ENCODE data around the gene HIPK4. TPM values are rescaled to one million over a fixed set of nuclear protein-coding genes. Genes with fewer than 3 reads are reported as not detected.
A peak's percentile ranks its signal among the peaks of the same experiment; 100 is the strongest.
"Not testable (repeated sequence)": the region's sequence is repeated elsewhere in the genome, so short reads cannot be mapped to it uniquely, and the experiment has no call there.

The HIPK4 gene
- total RNA-seq, 2 donors from 2014 or later, result 0.09 to 0.10 TPM

- DNase-seq (no peak), ATAC-seq (no peak)
- intact Hi-C loops (cut with DNase I), result loop anchor here in 1 of 2 donors (5.0 kb wide), 1 partner anchor 41 kb away; no protein-coding TSS in a partner anchor
Measured at GRCh38 chr19:40355975-40356680, 33.9 kb downstream of the HIPK4 start.

GRCh38 chr19:40348961-40349507, 40.9 kb downstream of the HIPK4 start:
- intact Hi-C loops (cut with DNase I), result no loop called here
- DNase-seq, result no peak
- ATAC-seq, result no peak

DNA sequence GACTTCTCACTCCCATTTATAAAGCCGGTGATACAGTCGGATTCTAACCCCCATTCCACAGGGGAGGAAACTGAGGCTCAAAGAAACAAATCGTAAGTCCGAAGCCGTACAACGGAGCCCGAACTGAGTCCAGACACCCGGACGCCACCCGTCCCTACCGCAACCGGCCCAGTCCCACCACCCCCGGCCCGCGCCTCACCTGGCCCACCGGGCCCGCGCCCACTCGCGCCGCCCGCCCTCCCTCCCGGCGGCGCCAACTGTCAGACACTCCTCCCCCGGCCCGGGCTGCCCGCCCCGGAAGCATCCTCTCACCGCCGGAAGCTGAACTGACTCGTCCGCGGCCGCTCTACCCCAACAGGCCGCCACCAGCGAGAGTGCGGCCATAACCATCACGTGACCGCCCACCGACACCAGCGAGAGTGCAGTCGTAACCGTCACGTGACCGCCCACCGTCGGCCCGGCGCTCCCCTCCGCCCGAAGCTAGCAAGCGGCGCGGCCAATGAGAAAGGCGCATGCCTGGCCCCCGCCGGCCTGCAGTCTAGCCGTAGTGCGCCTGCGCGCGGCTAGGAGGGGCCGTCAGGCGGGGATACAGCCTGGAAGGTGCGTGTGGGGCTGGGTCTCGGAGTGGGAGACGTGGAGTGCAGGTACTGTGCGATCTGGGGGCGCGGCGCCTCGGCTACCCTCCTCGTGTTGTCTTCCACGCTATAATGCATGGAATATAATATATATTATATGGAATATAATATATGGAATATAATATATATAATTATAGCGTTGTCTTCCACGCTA, 41.7 kb downstream of the HIPK4 start, which contains the start of the genes C19orf47 and PLD3:
TSS of gene C19orf47 (minus strand) at position 273 of the 789 bp plus-strand sequence. CDS start 6,540 bp downstream, outside the sequence.
TSS of gene PLD3 (plus strand) at position 571 of the 789 bp plus-strand sequence. CDS start 17,789 bp downstream, outside the sequence.
- ATAC-seq (peak; percentile 99), DNase-seq (peak; percentile 100)
- intact Hi-C loops (cut with DNase I), result no loop called here

DNA sequence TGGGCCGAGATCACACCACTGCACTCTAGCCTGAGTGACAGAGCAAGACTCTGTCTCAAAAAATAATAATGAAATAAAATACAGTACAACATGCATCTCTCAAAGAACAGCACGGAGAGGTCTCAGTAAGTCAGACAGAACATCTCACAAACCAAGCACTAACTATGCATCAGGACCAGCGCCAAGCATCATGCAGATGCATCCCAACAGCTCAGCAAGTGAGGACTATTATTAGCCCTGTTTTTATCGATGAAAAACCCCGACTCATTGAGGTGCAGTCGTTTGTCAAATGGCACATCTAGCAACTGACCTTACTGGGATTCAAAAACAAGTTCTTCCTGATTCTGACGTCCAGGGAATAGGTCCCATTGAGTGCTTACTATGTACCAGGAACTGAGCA, 45.6 kb downstream of the HIPK4 start:
- ATAC-seq (no peak), DNase-seq (no peak)
- intact Hi-C loops (cut with DNase I), result loop anchor here in 1 of 2 donors (5.0 kb wide), 1 partner anchor 78 kb away; no protein-coding TSS in a partner anchor

DNA sequence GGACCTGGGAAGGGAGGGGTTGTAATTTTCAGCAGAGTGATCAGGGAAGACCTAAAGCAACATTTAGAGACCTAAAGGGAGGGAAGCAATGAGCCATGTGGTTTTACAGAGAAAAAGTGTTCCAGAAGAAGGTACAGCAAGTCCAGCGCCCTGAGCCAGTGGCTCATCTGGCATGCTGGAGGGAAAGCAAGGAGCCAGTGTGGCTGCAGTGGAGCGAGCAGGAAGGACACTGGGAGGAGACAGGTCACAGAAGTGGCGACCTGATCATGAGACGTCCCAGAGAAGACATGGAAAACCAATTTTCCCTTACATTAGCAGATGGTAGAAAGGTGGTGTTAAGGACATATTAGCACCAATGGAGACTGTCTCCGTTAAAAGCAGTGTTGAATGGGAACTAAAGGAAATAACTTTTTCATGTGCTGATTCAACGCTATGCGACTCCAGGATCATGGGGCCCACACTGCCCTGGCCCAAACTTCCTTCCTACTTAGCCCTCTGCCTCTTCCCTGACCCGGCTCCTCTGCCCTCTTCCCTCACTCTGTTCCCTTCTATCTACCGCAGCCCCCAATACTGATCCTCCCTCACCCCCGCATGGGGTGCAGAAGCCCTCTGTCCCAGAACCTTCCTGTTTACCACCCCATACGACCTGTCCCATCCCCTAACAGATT, 47.2 kb downstream of the HIPK4 start:
- ATAC-seq, result no peak
- intact Hi-C loops (cut with DNase I), result loop anchor here in 1 of 2 donors (5.0 kb wide), 1 partner anchor 80 kb away; no protein-coding TSS in a partner anchor
- DNase-seq, result no peak

DNA sequence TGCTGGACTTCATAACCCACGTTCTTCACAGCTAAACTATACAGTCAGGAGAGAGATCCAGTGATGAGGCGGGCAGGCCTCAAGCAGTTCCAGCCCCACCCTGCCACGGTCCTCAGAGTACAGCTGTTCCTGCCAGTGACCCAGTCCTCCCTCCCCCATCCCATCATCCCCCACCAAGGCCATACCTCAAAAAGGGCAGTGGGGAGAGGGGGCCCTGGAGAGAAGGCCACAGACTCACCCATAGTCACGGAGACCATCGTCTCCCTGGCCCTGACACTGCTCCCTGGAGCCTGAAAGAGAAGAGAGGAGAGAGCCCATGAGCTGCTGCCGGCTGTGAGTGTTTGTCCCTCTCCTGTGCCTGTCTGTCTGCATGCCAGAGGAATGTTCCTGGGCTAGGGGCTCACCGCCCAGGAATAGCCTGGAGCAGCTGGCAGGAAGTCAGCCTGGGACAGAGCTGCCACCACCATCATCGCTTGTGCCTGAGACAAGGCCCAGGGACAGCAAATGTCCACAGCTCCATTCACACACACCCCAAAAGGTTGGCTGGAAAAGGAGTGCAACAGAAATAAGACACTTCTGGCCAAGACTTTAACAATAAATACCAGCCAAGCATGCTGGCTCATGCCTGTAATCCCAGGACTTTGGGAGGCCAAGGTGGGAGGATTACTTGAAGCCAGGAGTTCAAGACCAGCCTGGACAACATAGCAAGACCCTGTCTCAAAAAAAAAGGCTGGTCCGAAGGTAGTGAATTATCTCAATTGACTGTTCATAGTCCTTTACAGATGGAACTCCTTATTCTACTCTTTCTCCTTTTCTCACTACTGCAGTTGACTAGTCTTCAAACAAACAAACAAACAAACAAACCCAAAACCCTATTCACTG, 48.1 kb downstream of the HIPK4 start:
- DNase-seq, result peak; percentile 73
- peak; percentile 96 to 98 for ATAC-seq
- intact Hi-C loops (cut with DNase I), result loop anchor here in 1 of 2 donors (5.0 kb wide), 1 partner anchor 80 kb away; no protein-coding TSS in a partner anchor

- intact Hi-C loops (cut with DNase I), result no loop called here
- DNase-seq (no peak), ATAC-seq (no peak)
Measured at GRCh38 chr19:40339018-40339728, 50.8 kb downstream of the HIPK4 start.

DNA sequence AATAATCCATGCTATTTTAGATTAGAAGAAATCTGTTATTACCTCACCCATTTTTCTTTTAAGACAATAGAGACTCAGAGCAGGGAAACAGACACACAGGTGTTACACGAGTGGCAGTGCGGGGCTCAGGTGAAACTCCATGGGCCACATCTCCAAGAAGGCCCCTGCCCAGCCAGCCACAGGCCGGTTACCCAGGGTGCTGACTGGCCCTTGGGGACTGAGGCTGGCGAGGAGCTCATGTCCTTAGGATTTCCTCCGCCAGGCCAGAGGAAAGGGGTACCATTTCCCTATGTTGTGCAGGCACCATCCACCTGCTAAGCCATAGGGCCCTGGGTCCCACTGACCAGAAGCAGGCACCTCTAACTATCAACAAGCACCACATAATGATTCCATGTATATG, 52.4 kb downstream of the HIPK4 start:
- DNase-seq (no peak), ATAC-seq (no peak)
- intact Hi-C loops (cut with DNase I), result no loop called here

GRCh38 chr19:40337107-40337506, 52.9 kb downstream of the HIPK4 start:
- ATAC-seq (no peak), DNase-seq (no peak)
- intact Hi-C loops (cut with DNase I), result no loop called here

DNA sequence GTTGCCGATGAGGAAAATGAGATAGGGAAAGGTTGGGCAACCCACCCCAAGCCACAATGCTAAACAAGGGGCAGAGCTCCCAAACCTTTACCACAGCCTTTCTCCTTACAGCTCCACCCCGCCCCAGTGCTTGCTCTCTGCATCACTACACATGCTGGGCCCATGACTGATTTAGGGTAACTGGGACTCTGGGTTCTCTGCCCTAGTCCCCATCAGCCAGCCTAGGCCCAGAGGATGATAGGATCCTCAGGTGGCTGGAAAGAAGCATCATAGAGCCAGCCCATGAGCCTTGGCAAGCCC, 53.4 kb downstream of the HIPK4 start:
- intact Hi-C loops (cut with DNase I), result no loop called here
- DNase-seq (no peak), ATAC-seq (no peak)

DNA sequence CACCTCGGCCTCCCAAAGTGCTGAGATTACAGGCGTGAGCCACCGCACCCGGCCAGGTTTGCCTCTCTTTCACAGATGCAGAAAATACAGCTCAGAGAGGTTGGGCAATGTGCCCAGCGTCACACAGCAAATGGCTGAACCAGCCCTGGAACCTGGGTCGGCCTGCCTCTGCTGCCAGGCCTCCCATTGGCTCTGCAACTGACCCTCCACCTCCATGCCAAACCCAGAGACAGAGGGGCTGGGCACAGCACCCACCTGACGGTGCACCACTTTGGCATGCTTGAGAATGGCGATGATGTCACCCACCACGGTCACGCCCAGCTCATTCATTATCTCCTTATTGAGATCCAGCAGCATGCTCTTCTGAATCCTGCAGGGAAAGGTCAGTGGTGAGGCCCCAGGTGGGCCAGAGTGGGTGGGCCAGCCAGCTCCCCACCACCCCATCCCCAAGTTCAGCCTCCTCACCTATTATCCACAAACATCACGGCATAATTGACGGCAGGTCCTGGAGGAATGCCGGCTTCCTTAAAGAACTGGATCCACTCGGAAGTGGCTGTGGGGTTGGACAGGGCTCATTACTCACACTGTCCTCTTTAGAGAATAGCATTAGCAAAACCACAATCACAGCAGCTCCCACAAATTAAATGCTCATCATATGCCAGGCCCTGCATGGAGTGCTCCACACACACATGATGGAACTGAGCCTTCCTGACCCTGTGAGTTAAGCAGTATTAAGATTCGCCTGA, 54.0 kb downstream of the HIPK4 start:
- ATAC-seq, result no peak
- intact Hi-C loops (cut with DNase I), result no loop called here
- no peak for DNase-seq

- DNase-seq, result no peak
- intact Hi-C loops (cut with DNase I), result no loop called here
- ATAC-seq, result no peak
Measured at GRCh38 chr19:40335101-40335500, 54.9 kb downstream of the HIPK4 start.

- intact Hi-C loops (cut with DNase I), result not testable (repeated sequence)
Measured at GRCh38 chr19:40333083-40333482, 56.9 kb downstream of the HIPK4 start.

GRCh38 chr19:40332669-40333068, 57.3 kb downstream of the HIPK4 start:
- no peak for ATAC-seq
- intact Hi-C loops (cut with DNase I), result no loop called here
- no peak for DNase-seq

More at GRCh38 chr19:40333083-40333482, 56.9 kb downstream of the HIPK4 start:
- DNase-seq, ATAC-seq: not testable (repeated sequence)

DNA sequence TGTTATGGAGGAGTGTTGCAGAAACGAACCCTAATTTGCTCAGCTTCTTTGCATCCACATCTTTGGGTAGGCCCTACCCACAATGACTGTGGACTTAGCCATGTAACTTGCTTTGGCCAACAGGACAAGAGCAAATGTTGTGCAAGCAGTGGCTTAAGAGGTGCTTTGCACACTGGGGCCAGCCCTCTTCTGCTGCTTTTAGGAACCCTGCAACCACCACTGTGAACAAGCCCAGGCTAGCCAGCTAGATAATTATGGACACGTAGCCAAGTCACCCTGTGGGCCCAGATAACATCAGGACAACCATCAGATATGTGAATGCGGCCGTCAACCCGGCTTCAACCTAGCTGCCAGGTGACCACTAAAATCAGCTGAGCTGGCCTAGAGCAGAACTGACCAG, 58.9 kb downstream of the HIPK4 start:
- ATAC-seq (no peak), DNase-seq (no peak)
- intact Hi-C loops (cut with DNase I), result no loop called here
